ENCODE results near the gene ACADVL.

Gene ACADVL

GRCh38 chr17:7252176-7253043 lies 32.7 kb downstream of the ACADVL start, which contains the start of gene ELP5:
Gene ELP5 (plus strand): TSS chr17:7252215. CDS start chr17:7252551, 336 bp downstream.
- peak; percentile 74 for DNase-seq

GRCh38 chr17:7253082-7253481 lies 33.3 kb downstream of the ACADVL start:
- DNase-seq: no peak

GRCh38 chr17:7254511-7254910 lies 34.8 kb downstream of the ACADVL start:
- DNase-seq: no peak

GRCh38 chr17:7256766-7257456 lies 37.2 kb downstream of the ACADVL start:
- DNase-seq: no peak

GRCh38 chr17:7258731-7259554 lies 39.2 kb downstream of the ACADVL start:
- no peak for DNase-seq

- no peak for DNase-seq
These were observed 39.8 kb downstream of the ACADVL start for GRCh38 chr17:7259555-7259889.

GRCh38 chr17:7260151-7260550 lies 40.4 kb downstream of the ACADVL start:
- no peak for DNase-seq

- DNase-seq: no peak
These were observed 41.1 kb downstream of the ACADVL start for GRCh38 chr17:7260651-7261378.

- no peak for DNase-seq
These were observed 41.8 kb downstream of the ACADVL start for GRCh38 chr17:7261379-7262191.

GRCh38 chr17:7262192-7262934 lies 42.6 kb downstream of the ACADVL start, which contains the start of gene CLDN7:
Gene CLDN7 (minus strand): TSS chr17:7262478. CDS start chr17:7262043, 435 bp downstream.
- DNase-seq: no peak

- DNase-seq: no peak
These were observed 43.4 kb downstream of the ACADVL start for GRCh38 chr17:7262935-7263800.

GRCh38 chr17:7263801-7264078 lies 44.0 kb downstream of the ACADVL start:
- no peak for DNase-seq

- DNase-seq: no peak
These were observed 47.0 kb downstream of the ACADVL start for GRCh38 chr17:7266784-7267183.
